MG63 (cell line): ENCODE results near the gene PTBP2. TPM values are rescaled to one million over a fixed set of nuclear protein-coding genes. Genes with fewer than 3 reads are reported as not detected.

ENCODE experiments used
- DNase-seq: peaks from one replicate; pipeline ENCODE4 v3.0.0-alpha.2; 2020
- H3K27me3 ChIP-seq: fragments of 250-450 bp; sonication (Bioruptor Pico); 2 replicates; pipeline ENCODE4 v1.5.1; 2020; ENCODE audit warnings: mild to moderate bottlenecking, moderate library complexity
- H3K36me3 ChIP-seq: fragments of 250-450 bp; sonication (Bioruptor Pico); 2 replicates; pipeline ENCODE4 v1.5.1; 2020; ENCODE audit warnings: mild to moderate bottlenecking, moderate library complexity
- H3K4me3 ChIP-seq: fragments of 250-450 bp; sonication (Bioruptor Pico); 2 replicates; pipeline ENCODE4 v1.5.1; 2020; ENCODE audit warnings: mild to moderate bottlenecking, moderate library complexity
- H3K9me3 ChIP-seq: fragments of 250-450 bp; sonication (Bioruptor Pico); 2 replicates; pipeline ENCODE4 v1.5.1; 2020; ENCODE audit warnings: mild to moderate bottlenecking, moderate library complexity
- total RNA-seq: library from RNA; depleted of rRNA; stranded (reverse); fragments of >200 nt; shearing (Covaris generic); gene quantifications from 2 replicates; pipeline ENCODE4 v1.2.3, GENCODE V29; 2014; ENCODE audit warnings: low replicate concordance; rRNA removed

The PTBP2 gene
- total RNA-seq = 45.6 and 55.0 TPM in 2 replicates

GRCh38 chr1:96721416-96722160 is at the start of gene PTBP2:
Gene PTBP2, plus strand, starts transcription at chr1:96721784. Its CDS starts 81 bp downstream, at chr1:96721865.
- no peaks in the 10 kb centered on the region for H3K27me3 ChIP-seq
- peak within 1 kb of the TSS; percentile 98 for H3K4me3 ChIP-seq
- DNase-seq = peak; percentile 80
- H3K9me3 ChIP-seq = no peaks in the 10 kb centered on the region
- H3K36me3 ChIP-seq = peaks cover 30% of the 10 kb centered on the region

- Histone ChIP-seq H3K4me3 (no peak overlapping the region), H3K9me3 (peaks cover 7% of the 10 kb centered on the region), H3K27me3 (no peaks in the 10 kb centered on the region), H3K36me3 (no peaks in the 10 kb centered on the region)
- no peak for DNase-seq
Measured at GRCh38 chr1:96674915-96675314, 46.7 kb upstream of the PTBP2 start.

GRCh38 chr1:96682056-96682455 is 39.5 kb upstream of the PTBP2 start:
- no peaks in the 10 kb centered on the region for H3K27me3 ChIP-seq
- H3K36me3 ChIP-seq = no peaks in the 10 kb centered on the region
- no peak for DNase-seq
- H3K9me3 ChIP-seq = peaks cover 2% of the 10 kb centered on the region; the same call in 1 of the 2 replicates
- no peak overlapping the region for H3K4me3 ChIP-seq

GRCh38 chr1:96683931-96684330 is 37.7 kb upstream of the PTBP2 start:
- peaks cover 2% of the 10 kb centered on the region; the same call in 1 of the 2 replicates for H3K9me3 ChIP-seq
- H3K36me3 ChIP-seq = no peaks in the 10 kb centered on the region
- no peak for DNase-seq
- no peak overlapping the region for H3K4me3 ChIP-seq
- no peaks in the 10 kb centered on the region for H3K27me3 ChIP-seq

GRCh38 chr1:96684744-96685143 is 36.8 kb upstream of the PTBP2 start:
- Histone ChIP-seq H3K27me3 (no peaks in the 10 kb centered on the region), H3K4me3 (no peak overlapping the region), H3K9me3 (peaks cover under 1% of the 10 kb centered on the region; the same call in 1 of the 2 replicates), H3K36me3 (no peaks in the 10 kb centered on the region)
- DNase-seq = no peak

GRCh38 chr1:96688767-96689166 is 32.8 kb upstream of the PTBP2 start:
- DNase-seq = no peak
- H3K4me3 ChIP-seq = no peak overlapping the region
- no peaks in the 10 kb centered on the region for H3K9me3 ChIP-seq
- no peaks in the 10 kb centered on the region for H3K27me3 ChIP-seq
- H3K36me3 ChIP-seq = no peaks in the 10 kb centered on the region

- H3K4me3 ChIP-seq = no peak overlapping the region
- H3K9me3 ChIP-seq = peaks cover 3% of the 10 kb centered on the region; the same call in 1 of the 2 replicates
- no peaks in the 10 kb centered on the region for H3K27me3 ChIP-seq
- no peak for DNase-seq
- no peaks in the 10 kb centered on the region for H3K36me3 ChIP-seq
Measured at GRCh38 chr1:96695954-96696353, 25.6 kb upstream of the PTBP2 start.

GRCh38 chr1:96698342-96698983 is 23.1 kb upstream of the PTBP2 start:
- DNase-seq = peak; percentile 74
- no peaks in the 10 kb centered on the region for H3K27me3 ChIP-seq

GRCh38 chr1:96703186-96703585 is 18.4 kb upstream of the PTBP2 start:
- Histone ChIP-seq H3K27me3 (no peaks in the 10 kb centered on the region), H3K4me3 (no peak overlapping the region), H3K36me3 (no peaks in the 10 kb centered on the region), H3K9me3 (peaks cover 3% of the 10 kb centered on the region; the same call in 1 of the 2 replicates)
- DNase-seq = no peak

More at GRCh38 chr1:96698342-96698983, 23.1 kb upstream of the PTBP2 start:
- H3K36me3 ChIP-seq = no peaks in the 10 kb centered on the region
- H3K4me3 ChIP-seq = no peak overlapping the region
- peaks cover 3% of the 10 kb centered on the region; the same call in 1 of the 2 replicates for H3K9me3 ChIP-seq

GRCh38 chr1:96707023-96707422 is 14.6 kb upstream of the PTBP2 start:
- no peak for DNase-seq
- no peaks in the 10 kb centered on the region for H3K9me3 ChIP-seq
- H3K36me3 ChIP-seq = no peaks in the 10 kb centered on the region
- no peaks in the 10 kb centered on the region for H3K27me3 ChIP-seq
- H3K4me3 ChIP-seq = no peak overlapping the region

- Histone ChIP-seq H3K9me3 (no peaks in the 10 kb centered on the region), H3K36me3 (no peaks in the 10 kb centered on the region), H3K4me3 (no peak overlapping the region), H3K27me3 (no peaks in the 10 kb centered on the region)
- no peak for DNase-seq
Measured at GRCh38 chr1:96708482-96708881, 13.1 kb upstream of the PTBP2 start.

- H3K27me3 ChIP-seq = no peaks in the 10 kb centered on the region
- H3K4me3 ChIP-seq = no peak overlapping the region
- no peak for DNase-seq
- H3K36me3 ChIP-seq = no peaks in the 10 kb centered on the region
- H3K9me3 ChIP-seq = no peaks in the 10 kb centered on the region
Measured at GRCh38 chr1:96710708-96711477, 10.7 kb upstream of the PTBP2 start.

- Histone ChIP-seq H3K36me3 (no peaks in the 10 kb centered on the region), H3K4me3 (no peak overlapping the region), H3K27me3 (no peaks in the 10 kb centered on the region), H3K9me3 (no peaks in the 10 kb centered on the region)
- DNase-seq = no peak
Measured at GRCh38 chr1:96713649-96714048, 7.9 kb upstream of the PTBP2 start.

GRCh38 chr1:96714881-96715280 is 6.7 kb upstream of the PTBP2 start:
- no peak for DNase-seq

GRCh38 chr1:96715482-96715881 is 6.1 kb upstream of the PTBP2 start:
- Histone ChIP-seq H3K36me3 (no peaks in the 10 kb centered on the region), H3K4me3 (no peak overlapping the region), H3K9me3 (no peaks in the 10 kb centered on the region), H3K27me3 (no peaks in the 10 kb centered on the region)
- DNase-seq = no peak

More at GRCh38 chr1:96714881-96715280, 6.7 kb upstream of the PTBP2 start:
- no peaks in the 10 kb centered on the region for H3K36me3 ChIP-seq
- H3K4me3 ChIP-seq = no peak overlapping the region
- H3K9me3 ChIP-seq = no peaks in the 10 kb centered on the region
- no peaks in the 10 kb centered on the region for H3K27me3 ChIP-seq

GRCh38 chr1:96721053-96721415 is 550 bp upstream of the PTBP2 start:
- peaks cover 27% of the 10 kb centered on the region for H3K36me3 ChIP-seq
- DNase-seq = no peak
- peak overlapping the region; percentile 98 for H3K4me3 ChIP-seq
- no peaks in the 10 kb centered on the region for H3K9me3 ChIP-seq
- no peaks in the 10 kb centered on the region for H3K27me3 ChIP-seq
